Kidney epithelial cell (primary cell): ENCODE results near the gene FCRL6. TPM values are rescaled to one million over a fixed set of nuclear protein-coding genes. Genes with fewer than 3 reads are reported as not detected.

Source experiments
- DNase-seq: peaks from one replicate; pipeline ENCODE4 v3.0.0-alpha.2; 2010; ENCODE audit warnings: low read depth
- H3K27me3 ChIP-seq: 2 replicates; pipeline ENCODE4 v1.6.0; 2011; ENCODE audit warnings: low read length; ENCODE audit not compliant: control insufficient read depth, insufficient read depth
- H3K36me3 ChIP-seq: 2 replicates; pipeline ENCODE4 v1.5.1; 2011; ENCODE audit warnings: low read length; ENCODE audit not compliant: control insufficient read depth, insufficient read depth
- H3K4me3 ChIP-seq: 2 replicates; pipeline ENCODE4 v1.5.1; 2011; ENCODE audit warnings: low read depth, mild to moderate bottlenecking, control low read depth, low read length
- total RNA-seq: library from RNA; depleted of rRNA; stranded (reverse); fragments of >200 nt; gene quantifications from 2 replicates; pipeline ENCODE4 v1.2.3, GENCODE V29; 2015
- TF ChIP-seq, protein P1 (sequence below): IDR thresholded peaks from 2 replicates; pipeline ENCODE4 v1.5.1; 2011; ENCODE audit warnings: mild to moderate bottlenecking, moderate library complexity, low read length, control low read depth, inconsistent platforms; ENCODE audit not compliant: insufficient read depth, poor library complexity, severe bottlenecking

The FCRL6 gene
- total RNA-seq, 1 donor from 2014 or later, result not detected

DNA sequence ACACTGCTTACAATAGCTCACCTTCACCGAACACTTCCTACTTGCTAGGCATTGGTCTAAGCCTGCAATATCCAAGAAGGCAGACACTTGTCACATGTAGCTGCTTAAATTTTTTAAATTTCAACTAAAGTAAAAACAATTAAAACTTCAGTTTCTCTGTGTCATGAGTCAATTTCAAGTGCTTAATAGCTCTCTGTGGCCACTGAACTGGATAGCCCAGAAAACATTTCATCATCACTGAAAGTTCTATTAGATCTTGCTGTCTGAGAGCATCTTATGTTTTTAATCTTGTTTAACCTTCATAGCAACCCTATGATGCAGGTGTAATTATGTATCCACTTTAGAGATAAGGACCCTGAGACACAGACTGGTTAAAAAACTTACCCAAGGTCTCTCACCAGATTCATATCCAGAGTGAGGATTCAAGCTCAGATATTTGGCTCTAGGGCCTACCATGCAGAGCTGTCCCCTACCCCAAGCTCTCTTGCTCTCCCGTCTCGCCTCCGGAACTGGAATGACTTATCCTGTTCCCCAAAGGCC lies 2.6 kb upstream of the FCRL6 start:
- DNase-seq, result peak; percentile 21

GRCh38 chr1:159800177-159800930 lies 1.8 kb upstream of the FCRL6 start:
- DNase-seq, result no peak
- TF ChIP-seq, protein P1, sequence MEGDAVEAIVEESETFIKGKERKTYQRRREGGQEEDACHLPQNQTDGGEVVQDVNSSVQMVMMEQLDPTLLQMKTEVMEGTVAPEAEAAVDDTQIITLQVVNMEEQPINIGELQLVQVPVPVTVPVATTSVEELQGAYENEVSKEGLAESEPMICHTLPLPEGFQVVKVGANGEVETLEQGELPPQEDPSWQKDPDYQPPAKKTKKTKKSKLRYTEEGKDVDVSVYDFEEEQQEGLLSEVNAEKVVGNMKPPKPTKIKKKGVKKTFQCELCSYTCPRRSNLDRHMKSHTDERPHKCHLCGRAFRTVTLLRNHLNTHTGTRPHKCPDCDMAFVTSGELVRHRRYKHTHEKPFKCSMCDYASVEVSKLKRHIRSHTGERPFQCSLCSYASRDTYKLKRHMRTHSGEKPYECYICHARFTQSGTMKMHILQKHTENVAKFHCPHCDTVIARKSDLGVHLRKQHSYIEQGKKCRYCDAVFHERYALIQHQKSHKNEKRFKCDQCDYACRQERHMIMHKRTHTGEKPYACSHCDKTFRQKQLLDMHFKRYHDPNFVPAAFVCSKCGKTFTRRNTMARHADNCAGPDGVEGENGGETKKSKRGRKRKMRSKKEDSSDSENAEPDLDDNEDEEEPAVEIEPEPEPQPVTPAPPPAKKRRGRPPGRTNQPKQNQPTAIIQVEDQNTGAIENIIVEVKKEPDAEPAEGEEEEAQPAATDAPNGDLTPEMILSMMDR, result no peak
- no peak overlapping the region for H3K4me3 ChIP-seq
- peaks cover 3% of the 10 kb centered on the region for H3K27me3 ChIP-seq
- H3K36me3 ChIP-seq, result no peaks in the 10 kb centered on the region

More for the DNA sequence above, 2.6 kb upstream of the FCRL6 start:
- H3K36me3 ChIP-seq, result no peaks in the 10 kb centered on the region
- H3K4me3 ChIP-seq, result no peak overlapping the region
- TF ChIP-seq, protein P1, result no peak
- H3K27me3 ChIP-seq, result peaks cover 7% of the 10 kb centered on the region

- Histone ChIP-seq H3K4me3 (no peak overlapping the region), H3K27me3 (no peaks in the 10 kb centered on the region), H3K36me3 (no peaks in the 10 kb centered on the region)
- TF ChIP-seq, protein P1, result no peak
- DNase-seq, result no peak
These were observed 2.0 kb downstream of the FCRL6 start for GRCh38 chr1:159803956-159804689.

GRCh38 chr1:159804924-159805323 lies 2.8 kb downstream of the FCRL6 start:
- no peak for DNase-seq
- H3K27me3 ChIP-seq, result no peaks in the 10 kb centered on the region
- no peak overlapping the region for H3K4me3 ChIP-seq
- TF ChIP-seq, protein P1, result no peak
- no peaks in the 10 kb centered on the region for H3K36me3 ChIP-seq

DNA sequence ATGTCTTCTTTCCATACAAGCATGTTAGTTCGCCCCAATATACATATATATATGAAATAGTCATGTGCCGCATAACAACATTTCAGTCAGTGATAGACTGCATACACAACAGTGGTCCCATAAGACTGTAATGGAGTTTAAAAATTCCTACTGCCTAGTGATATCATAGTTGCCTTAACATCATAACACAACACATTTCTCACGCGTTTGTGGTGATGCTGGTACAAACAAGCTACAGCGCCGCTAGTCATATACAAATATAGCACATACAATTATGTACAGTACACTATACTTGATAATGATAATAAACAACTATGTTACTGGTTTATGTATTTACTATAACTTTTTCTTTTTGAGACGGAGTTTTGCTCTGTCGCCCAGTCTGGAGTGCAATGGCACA lies 13.8 kb downstream of the FCRL6 start:
- TF ChIP-seq, protein P1, result no peak
- no peak for DNase-seq
- Histone ChIP-seq H3K27me3 (peaks cover 2% of the 10 kb centered on the region), H3K36me3 (no peaks in the 10 kb centered on the region), H3K4me3 (no peak overlapping the region)
